SK-N-SH treated with all-trans-retinoic acid at 6 μM for 48 hours (cell line): ENCODE data around the gene ADGRV1.

ENCODE experiments used
- ARNTL ChIP-seq: fragments of 450-650 bp; formaldehyde crosslinking; IDR thresholded peaks from 2 replicates; pipeline ENCODE4 v1.5.0; 2020; ENCODE audit warnings: low read depth, mild to moderate bottlenecking, moderate library complexity, borderline replicate concordance
- BACH2 ChIP-seq: fragments of 250-450 bp; sonication (Bioruptor Pico); IDR thresholded peaks from 2 replicates; pipeline ENCODE4 v1.9.0; 2021; ENCODE audit warnings: mild to moderate bottlenecking, borderline replicate concordance
- CSDC2 ChIP-seq: fragments of 250-450 bp; sonication (Bioruptor Pico); IDR thresholded peaks from 2 replicates; pipeline ENCODE4 v1.5.0; 2020; ENCODE audit warnings: mild to moderate bottlenecking, moderate library complexity
- RARB ChIP-seq: fragments of 250-450 bp; sonication (Bioruptor Pico); IDR thresholded peaks from 2 replicates; pipeline ENCODE4 v1.8.0; 2021; ENCODE audit warnings: mild to moderate bottlenecking, moderate library complexity
- SNAI2 ChIP-seq: fragments of 250-450 bp; sonication (Bioruptor Pico); IDR thresholded peaks from 2 replicates; pipeline ENCODE4 v1.5.0; 2020; ENCODE audit warnings: mild to moderate bottlenecking, moderate library complexity
- TCF4 ChIP-seq: fragments of 250-450 bp; sonication (Bioruptor Pico); IDR thresholded peaks from 2 replicates; pipeline ENCODE4 v1.8.0; 2021; ENCODE audit warnings: mild to moderate bottlenecking, moderate library complexity, borderline replicate concordance
- ZFP3 ChIP-seq: fragments of 250-450 bp; sonication (Bioruptor Pico); IDR thresholded peaks from 2 replicates; pipeline ENCODE4 v1.5.0; 2020; ENCODE audit warnings: mild to moderate bottlenecking, moderate library complexity
- ZFP30 ChIP-seq: fragments of 450-650 bp; formaldehyde crosslinking; IDR thresholded peaks from 2 replicates; pipeline ENCODE4 v1.5.0; 2022; ENCODE audit warnings: mild to moderate bottlenecking, moderate library complexity
- ZNF565 ChIP-seq: fragments of 450-650 bp; formaldehyde crosslinking; conservative IDR thresholded peaks from 2 replicates; pipeline ENCODE4 v1.5.0; 2020; ENCODE audit warnings: low read depth, mild to moderate bottlenecking, moderate library complexity
- ZNF70 ChIP-seq: fragments of 450-650 bp; formaldehyde crosslinking; IDR thresholded peaks from 2 replicates; pipeline ENCODE4 v1.5.0; 2020; ENCODE audit warnings: mild to moderate bottlenecking, moderate library complexity
- TF ChIP-seq, protein P1 (sequence below): fragments of 250-450 bp; sonication (Bioruptor Pico); IDR thresholded peaks from 2 replicates; pipeline ENCODE4 v1.5.1; 2021; ENCODE audit warnings: mild to moderate bottlenecking, moderate library complexity
- TF ChIP-seq, protein P2 (sequence below): fragments of 250-450 bp; sonication (Bioruptor Pico); IDR thresholded peaks from 2 replicates; pipeline ENCODE4 v1.8.0; 2020; ENCODE audit warnings: mild to moderate bottlenecking, moderate library complexity, borderline replicate concordance

DNA sequence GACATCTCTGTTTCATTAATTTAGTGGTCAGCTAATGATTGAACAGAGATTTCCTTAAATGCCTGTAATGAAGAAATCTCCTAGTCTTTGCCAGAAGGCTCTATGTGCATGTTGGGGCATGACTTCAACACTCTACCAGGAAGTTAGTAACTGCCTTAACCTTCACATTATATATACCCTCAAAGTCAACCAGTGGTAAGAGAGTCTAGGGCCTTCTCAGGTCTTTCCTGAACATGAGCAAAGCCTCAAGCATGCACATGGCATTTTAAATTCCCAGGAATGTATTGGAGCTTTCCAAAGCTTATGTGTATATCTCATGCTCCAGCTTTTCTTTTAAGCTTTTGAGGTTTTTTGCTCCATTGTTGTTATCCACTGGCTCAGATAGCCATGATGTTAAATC is 436.2 kb downstream of the ADGRV1 start:
- TF ChIP-seq ZFP3 (CRISPR knock-in tag), result no peak
- TF ChIP-seq, protein P1, sequence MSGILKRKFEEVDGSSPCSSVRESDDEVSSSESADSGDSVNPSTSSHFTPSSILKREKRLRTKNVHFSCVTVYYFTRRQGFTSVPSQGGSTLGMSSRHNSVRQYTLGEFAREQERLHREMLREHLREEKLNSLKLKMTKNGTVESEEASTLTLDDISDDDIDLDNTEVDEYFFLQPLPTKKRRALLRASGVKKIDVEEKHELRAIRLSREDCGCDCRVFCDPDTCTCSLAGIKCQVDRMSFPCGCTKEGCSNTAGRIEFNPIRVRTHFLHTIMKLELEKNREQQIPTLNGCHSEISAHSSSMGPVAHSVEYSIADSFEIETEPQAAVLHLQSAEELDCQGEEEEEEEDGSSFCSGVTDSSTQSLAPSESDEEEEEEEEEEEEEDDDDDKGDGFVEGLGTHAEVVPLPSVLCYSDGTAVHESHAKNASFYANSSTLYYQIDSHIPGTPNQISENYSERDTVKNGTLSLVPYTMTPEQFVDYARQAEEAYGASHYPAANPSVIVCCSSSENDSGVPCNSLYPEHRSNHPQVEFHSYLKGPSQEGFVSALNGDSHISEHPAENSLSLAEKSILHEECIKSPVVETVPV (CRISPR knock-in tag), result no peak
- no peak for TF ChIP-seq ZNF70 (CRISPR knock-in tag)
- no peak for TF ChIP-seq ZNF565 (CRISPR knock-in tag)
- no peak for TF ChIP-seq SNAI2 (CRISPR knock-in tag)
- no peak for TF ChIP-seq RARB (CRISPR knock-in tag)
- no peak for TF ChIP-seq BACH2 (CRISPR knock-in tag)
- TF ChIP-seq ARNTL, result no peak
- no peak for TF ChIP-seq TCF4 (CRISPR knock-in tag)
- TF ChIP-seq, protein P2, sequence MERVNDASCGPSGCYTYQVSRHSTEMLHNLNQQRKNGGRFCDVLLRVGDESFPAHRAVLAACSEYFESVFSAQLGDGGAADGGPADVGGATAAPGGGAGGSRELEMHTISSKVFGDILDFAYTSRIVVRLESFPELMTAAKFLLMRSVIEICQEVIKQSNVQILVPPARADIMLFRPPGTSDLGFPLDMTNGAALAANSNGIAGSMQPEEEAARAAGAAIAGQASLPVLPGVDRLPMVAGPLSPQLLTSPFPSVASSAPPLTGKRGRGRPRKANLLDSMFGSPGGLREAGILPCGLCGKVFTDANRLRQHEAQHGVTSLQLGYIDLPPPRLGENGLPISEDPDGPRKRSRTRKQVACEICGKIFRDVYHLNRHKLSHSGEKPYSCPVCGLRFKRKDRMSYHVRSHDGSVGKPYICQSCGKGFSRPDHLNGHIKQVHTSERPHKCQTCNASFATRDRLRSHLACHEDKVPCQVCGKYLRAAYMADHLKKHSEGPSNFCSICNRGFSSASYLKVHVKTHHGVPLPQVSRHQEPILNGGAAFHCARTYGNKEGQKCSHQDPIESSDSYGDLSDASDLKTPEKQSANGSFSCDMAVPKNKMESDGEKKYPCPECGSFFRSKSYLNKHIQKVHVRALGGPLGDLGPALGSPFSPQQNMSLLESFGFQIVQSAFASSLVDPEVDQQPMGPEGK (CRISPR knock-in tag), result no peak
- TF ChIP-seq ZFP30 (CRISPR knock-in tag), result no peak
- no peak for TF ChIP-seq CSDC2 (CRISPR knock-in tag)
